ENCODE data around the gene ZNF367. TPM values are rescaled to one million over a fixed set of nuclear protein-coding genes. Genes with fewer than 3 reads are reported as not detected.

ZNF367 gene
- total and polyA plus RNA-seq, 4 donors: 0.36 to 18.1 (median 2.0) TPM

- peak; percentile 74 for TF ChIP-seq SP1 (IDR thresholded peaks at IDR 0.05)
- TF ChIP-seq GABPA (IDR thresholded peaks at IDR 0.05 in 1 of 2, conservative IDR thresholded peaks at IDR 0.05 in 1 of 2): peak; percentile 11 to 68
- TF ChIP-seq REST (IDR thresholded peaks at IDR 0.05): peak; percentile 57
- peak; percentile 71 for TF ChIP-seq HNF4G (IDR thresholded peaks at IDR 0.05)
- peak in 1 of 2 donors; percentile 14 for TF ChIP-seq EGR1 (IDR thresholded peaks at IDR 0.05; ENCODE audit: low read depth in 2 of 2)
- peak; percentile 8 to 33 for TF ChIP-seq RAD21 (IDR thresholded peaks at IDR 0.05)
- TF ChIP-seq CTCF (IDR thresholded peaks at IDR 0.05; ENCODE audit: low read depth, low read length, missing input control): no peak
- peak; percentile 36 to 52 for TF ChIP-seq RXRA (IDR thresholded peaks at IDR 0.05)
- TF ChIP-seq HNF4A (conservative IDR thresholded peaks at IDR 0.05): peak; percentile 88 to 93
- TF ChIP-seq MAX (IDR thresholded peaks at IDR 0.05): no peak
- peaks cover 0 to 2% (median 0%) of the 10 kb centered on the region in 4 donors for H3K36me3 ChIP-seq (ENCODE audit: control insufficient read depth in 4 of 4, insufficient read depth in 3 of 4, low read depth in 1 of 4, low read length in 3 of 4)
- WGBS: 1% methylated on average over 73 of the region's 73 CpGs
- H3K27me3 ChIP-seq (ENCODE audit: control insufficient read depth in 4 of 4, insufficient read depth in 4 of 4, low read length in 3 of 4): no peaks in the 10 kb centered on the region
- peak within 1 kb of the TSS; percentile 77 to 84 for H3K27ac ChIP-seq (ENCODE audit: low read depth in 1 of 2, low read length in 2 of 2)
- H3K4me3 ChIP-seq (ENCODE audit: low read depth in 1 of 3, low read length in 3 of 3): peak within 1 kb of the TSS; percentile 65 to 97 (median 88)
- H3K9ac ChIP-seq (ENCODE audit: low read depth in 1 of 2, low read length in 2 of 2): peak within 1 kb of the TSS; percentile 88 to 89
- no peaks in the 10 kb centered on the region for H3K9me3 ChIP-seq (ENCODE audit: control insufficient read depth in 4 of 4, low read length in 3 of 4)
- DNase-seq (ENCODE audit: low spot score): peak; percentile 64
- peaks cover 2 to 41% (median 29%) of the 10 kb centered on the region in 4 donors for H3K4me1 ChIP-seq (ENCODE audit: control insufficient read depth in 4 of 4, insufficient read depth in 4 of 4, low read length in 3 of 4)
These were observed 34.8 kb downstream of the ZNF367 start, which contains the start of gene SLC35D2 for GRCh38 chr9:96383165-96383942. SLC35D2 (minus strand) TSS chr9:96383711; CDS start chr9:96383634, 77 bp downstream.

- H3K4me3 ChIP-seq (ENCODE audit: low read depth in 1 of 3, low read length in 3 of 3): peak overlapping the region; percentile 65 to 97 (median 88)
- H3K36me3 ChIP-seq (ENCODE audit: control insufficient read depth in 4 of 4, insufficient read depth in 3 of 4, low read depth in 1 of 4, low read length in 3 of 4): peaks cover 0 to 2% (median 0%) of the 10 kb centered on the region in 4 donors
- WGBS: 18% methylated on average over 7 of the region's 7 CpGs
- H3K9me3 ChIP-seq (ENCODE audit: control insufficient read depth in 4 of 4, low read length in 3 of 4): no peaks in the 10 kb centered on the region
- DNase-seq (ENCODE audit: low spot score): no peak
- peaks cover 2 to 41% (median 29%) of the 10 kb centered on the region in 4 donors for H3K4me1 ChIP-seq (ENCODE audit: control insufficient read depth in 4 of 4, insufficient read depth in 4 of 4, low read length in 3 of 4)
- no peaks in the 10 kb centered on the region for H3K27me3 ChIP-seq (ENCODE audit: control insufficient read depth in 4 of 4, insufficient read depth in 4 of 4, low read length in 3 of 4)
- peak overlapping the region; percentile 82 to 89 for H3K9ac ChIP-seq (ENCODE audit: low read depth in 1 of 2, low read length in 2 of 2)
- TF ChIP-seq RXRA (IDR thresholded peaks at IDR 0.05) (no peak), RAD21 (IDR thresholded peaks at IDR 0.05) (peak in 1 of 2 donors; percentile 11), YY1 (IDR thresholded peaks at IDR 0.05) (peak; percentile 21), TAF1 (conservative IDR thresholded peaks at IDR 0.05) (peak; percentile 24)
- H3K27ac ChIP-seq (ENCODE audit: low read depth in 1 of 2, low read length in 2 of 2): peak overlapping the region; percentile 73 to 77
These were observed 35.4 kb downstream of the ZNF367 start for GRCh38 chr9:96382839-96383164.
